SK-N-SH treated with all-trans-retinoic acid at 6 μM for 48 hours (cell line): ENCODE results near the gene DTL.

Experiments used
- ISL1 ChIP-seq: fragments of 250-450 bp; sonication (Bioruptor Pico); IDR thresholded peaks from 2 replicates; pipeline ENCODE4 v2.1.2; 2022; ENCODE audit warnings: mild to moderate bottlenecking, moderate library complexity
- OSR1 ChIP-seq: fragments of 250-450 bp; sonication (Bioruptor Pico); IDR thresholded peaks from 2 replicates; pipeline ENCODE4 v1.8.0; 2022; ENCODE audit warnings: moderate library complexity, mild to moderate bottlenecking, inconsistent platforms
- ZFP3 ChIP-seq: fragments of 250-450 bp; sonication (Bioruptor Pico); IDR thresholded peaks from 2 replicates; pipeline ENCODE4 v1.5.0; 2020; ENCODE audit warnings: mild to moderate bottlenecking, moderate library complexity

DNA sequence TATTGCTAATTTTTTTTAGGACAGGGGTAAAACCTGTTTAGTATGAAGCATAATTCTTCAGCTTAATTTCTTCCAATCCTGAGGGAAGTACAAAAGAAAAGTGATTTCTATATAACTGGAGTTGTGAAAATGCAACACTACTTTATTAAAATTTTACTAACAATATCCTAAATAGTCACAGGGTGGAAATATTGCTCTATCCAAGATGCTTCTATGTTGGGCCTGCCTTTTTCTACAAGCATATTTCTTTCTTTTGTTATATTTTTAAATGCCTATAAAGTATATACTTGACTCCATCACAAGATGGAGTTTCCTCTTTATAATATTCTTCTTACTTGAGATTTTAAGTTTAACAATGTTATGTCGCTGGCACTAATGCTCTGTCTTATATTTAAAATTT is 37.9 kb downstream of the DTL start:
- TF ChIP-seq ZFP3 (CRISPR knock-in tag) (no peak), ISL1 (CRISPR knock-in tag) (no peak), OSR1 (CRISPR knock-in tag) (no peak)
